Measurements from ENCODE around the gene CST3.

DNA sequence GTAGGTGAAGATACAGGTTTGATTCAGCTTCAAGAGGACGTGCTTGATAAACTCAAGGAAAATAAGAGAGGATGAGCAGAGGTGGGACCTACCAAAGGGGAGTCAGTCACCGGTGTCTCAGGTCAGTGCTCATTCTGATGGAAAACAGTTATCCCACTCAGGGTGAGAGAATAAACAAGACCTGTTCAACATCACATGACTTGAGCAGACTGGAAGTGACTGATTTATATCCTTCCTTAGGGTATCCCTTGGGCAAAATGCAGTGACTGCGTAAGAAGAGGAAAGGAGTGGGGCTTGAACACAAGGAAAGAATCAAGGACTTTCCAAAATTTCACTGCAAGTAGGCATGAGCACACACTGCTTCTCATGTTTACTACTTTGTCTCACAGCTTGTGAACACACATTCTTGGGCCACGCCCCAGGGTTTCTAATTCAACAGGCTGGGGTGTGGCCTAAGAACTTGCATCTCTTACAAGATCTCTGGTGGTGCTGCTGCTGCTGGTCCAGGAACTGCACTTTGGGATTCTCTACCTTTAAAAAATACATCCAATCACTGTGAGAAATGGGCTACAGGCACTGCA lies 11.6 kb downstream of the CST3 start:
- no peak for TF ChIP-seq CTCF (IDR thresholded peaks at IDR 0.05)
- TF ChIP-seq POLR2A (IDR thresholded peaks at IDR 0.05): no peak

Measured in heart left ventricle (tissue), 13 donors.